ENCODE results near the gene NCF1. TPM values are rescaled to one million over a fixed set of nuclear protein-coding genes. Genes with fewer than 3 reads are reported as not detected.
"Not testable (repeated sequence)": the region's sequence is repeated elsewhere in the genome, so short reads cannot be mapped to it uniquely, and the experiment has no call there.

NCF1 gene
- total and polyA plus RNA-seq, 5 experiments from 2014 or later, result 9.0 to 13.0 (median 11.6) TPM

- H3K36me3 Mint-ChIP-seq, DNase-seq, H3K4me1 Mint-ChIP-seq, H3K4me3 Mint-ChIP-seq, H3K27ac Mint-ChIP-seq, POLR2A ChIA-PET, H3K9me3 Mint-ChIP-seq, H3K27me3 Mint-ChIP-seq: not testable (repeated sequence)
- peak in 1 of 2 donors; percentile 20 for ATAC-seq
These were observed 42.1 kb downstream of the NCF1 start for GRCh38 chr7:74815882-74816281.

- H3K4me3 Mint-ChIP-seq, H3K27ac Mint-ChIP-seq, H3K27me3 Mint-ChIP-seq, POLR2A ChIA-PET, H3K9me3 Mint-ChIP-seq, ATAC-seq, DNase-seq, H3K4me1 Mint-ChIP-seq, H3K36me3 Mint-ChIP-seq: not testable (repeated sequence)
These were observed 46.5 kb downstream of the NCF1 start for GRCh38 chr7:74820146-74820805.

DNA sequence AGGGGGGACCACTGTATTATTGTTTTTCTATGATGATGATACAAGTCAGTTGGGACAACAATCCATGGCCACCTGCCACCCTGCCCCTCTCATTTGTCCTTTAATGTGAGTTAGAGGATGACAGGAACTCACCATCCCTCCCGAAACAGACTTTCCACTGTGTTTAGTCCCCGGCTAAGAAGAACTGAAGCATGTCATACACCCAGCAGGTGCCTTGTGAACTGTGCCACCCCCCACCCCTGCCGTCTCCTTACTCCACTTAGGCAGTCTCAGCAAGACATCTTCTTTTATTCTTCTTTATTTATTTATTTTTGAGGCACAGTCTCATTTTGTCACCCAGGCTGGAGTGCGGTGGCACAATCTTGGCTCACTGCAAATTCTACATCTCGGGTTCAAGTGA, 47.4 kb downstream of the NCF1 start:
- not testable (repeated sequence) for H3K36me3 Mint-ChIP-seq

GRCh38 chr7:74829959-74830358, 56.1 kb downstream of the NCF1 start:
- H3K4me1 Mint-ChIP-seq, H3K27me3 Mint-ChIP-seq, H3K9me3 Mint-ChIP-seq, POLR2A ChIA-PET, H3K36me3 Mint-ChIP-seq, H3K4me3 Mint-ChIP-seq, ATAC-seq, H3K27ac Mint-ChIP-seq, DNase-seq: not testable (repeated sequence)

More for the DNA sequence above, 47.4 kb downstream of the NCF1 start:
- DNase-seq, H3K27ac Mint-ChIP-seq, H3K4me1 Mint-ChIP-seq, H3K27me3 Mint-ChIP-seq, ATAC-seq, H3K4me3 Mint-ChIP-seq, H3K9me3 Mint-ChIP-seq, POLR2A ChIA-PET: not testable (repeated sequence)

DNA sequence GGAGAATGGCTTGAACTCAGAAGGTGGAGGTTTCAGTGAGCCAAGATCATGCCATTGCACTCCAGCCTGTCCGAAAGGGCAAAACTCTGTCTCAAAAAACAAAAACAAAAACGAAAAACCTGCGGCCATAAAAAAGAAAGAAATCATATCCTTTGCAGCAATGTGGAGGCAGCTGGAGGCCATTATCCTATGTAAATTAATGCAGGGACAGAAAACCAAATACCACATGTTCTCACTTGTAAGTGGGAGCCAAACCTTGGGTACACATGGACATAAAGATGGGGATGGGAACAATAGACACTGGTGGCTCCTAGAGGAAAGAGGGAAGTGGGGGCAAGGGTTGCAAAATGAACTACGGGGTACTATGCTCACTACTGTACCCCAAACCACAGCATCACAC, 56.6 kb downstream of the NCF1 start:
- H3K27ac Mint-ChIP-seq, H3K4me3 Mint-ChIP-seq, POLR2A ChIA-PET, H3K36me3 Mint-ChIP-seq, H3K27me3 Mint-ChIP-seq, ATAC-seq, H3K4me1 Mint-ChIP-seq, DNase-seq, H3K9me3 Mint-ChIP-seq: not testable (repeated sequence)

Other genes starting within 250 kb of the NCF1 start
- gene GTF2I, start 116.3 kb upstream of the NCF1 start, total RNA-seq, result 100 to 1,000 TPM; 185 to 206 TPM
- gene GTF2I, start 116.3 kb upstream of the NCF1 start, polyA plus RNA-seq, result 10 to 100 TPM; 55.4 to 78.6 (median 68.1) TPM
- 10 to 100 TPM; 40.8 to 43.0 TPM for gene GTF2IRD2, start 77.6 kb downstream of the NCF1 start, total RNA-seq
- 10 to 100 TPM; 14.3 to 14.5 (median 14.4) TPM for gene GTF2IRD2, start 77.6 kb downstream of the NCF1 start, polyA plus RNA-seq
- 1 to 10 TPM; 7.7 to 9.3 TPM for gene CASTOR2, start 190.7 kb downstream of the NCF1 start, total RNA-seq
- gene CASTOR2, start 190.7 kb downstream of the NCF1 start, polyA plus RNA-seq, result 1 to 10 TPM in 1 of 3 donors, under 1 TPM in 2; 0.31 to 1.5 (median 0.66) TPM